ENCODE measurements around the gene C1QTNF3.
A peak's percentile ranks its signal among the peaks of the same experiment; 100 is the strongest.

C1QTNF3 gene

DNA sequence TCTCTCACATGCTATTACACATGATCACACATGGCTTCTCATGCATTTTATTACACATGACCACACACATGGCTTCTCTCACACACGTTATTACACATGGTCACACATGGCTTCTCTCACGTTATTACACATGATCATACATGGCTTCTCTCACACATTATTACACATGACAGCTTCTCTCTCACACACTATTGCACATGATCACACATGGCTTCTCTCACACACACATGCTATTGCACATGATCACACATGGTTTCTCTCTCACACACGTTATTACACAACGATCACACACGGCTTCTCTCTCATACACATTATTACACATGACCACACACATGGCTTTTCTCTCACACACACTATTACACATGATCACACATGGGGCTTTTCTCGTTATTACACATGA is 57.6 kb downstream of the C1QTNF3 start:
- no peak for DNase-seq

DNA sequence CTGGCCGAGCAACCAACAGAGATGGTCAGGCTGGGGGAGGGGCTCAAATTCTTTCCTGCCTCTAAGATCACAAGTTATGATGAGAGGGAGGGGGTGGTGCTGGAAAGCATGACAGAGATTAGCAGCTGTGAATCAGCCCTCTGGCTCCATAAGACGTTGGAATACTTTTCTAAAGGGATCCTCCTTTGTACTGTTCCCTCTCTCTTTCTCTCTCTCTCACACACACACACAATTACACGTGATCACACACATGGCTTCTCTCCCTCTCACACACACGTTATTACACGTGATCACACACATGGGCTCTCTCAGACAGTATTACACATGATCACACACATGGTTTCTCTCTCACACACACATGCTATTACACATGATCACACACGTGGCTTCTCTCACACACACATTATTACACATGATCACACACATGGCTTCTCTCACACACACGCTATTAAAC is 58.3 kb downstream of the C1QTNF3 start, which contains the start of gene SLC45A2:
TSS of gene SLC45A2 (minus strand) at position 23 of the 454 bp plus-strand sequence. CDS start 110 bp downstream, outside the sequence.
- DNase-seq: no peak

DNA sequence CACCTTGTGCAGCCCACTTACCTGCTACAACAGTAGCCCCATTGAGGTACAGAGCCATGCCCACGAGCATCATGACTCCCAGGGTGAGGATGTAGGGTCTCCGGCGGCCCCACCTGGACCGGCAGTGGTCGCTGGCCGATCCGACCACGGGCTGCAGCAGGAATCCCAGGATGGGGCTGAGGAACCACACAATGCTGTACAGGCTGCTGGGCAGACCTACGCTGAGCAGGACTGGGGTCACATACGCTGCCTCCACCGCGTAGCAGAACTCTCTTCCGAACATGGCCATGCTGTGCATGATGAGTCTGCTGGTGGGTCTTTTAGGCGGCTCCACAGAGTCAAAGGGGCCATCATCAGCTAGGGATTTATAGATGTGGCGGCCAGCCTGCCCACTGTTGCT is 58.8 kb downstream of the C1QTNF3 start:
- DNase-seq: no peak

DNA sequence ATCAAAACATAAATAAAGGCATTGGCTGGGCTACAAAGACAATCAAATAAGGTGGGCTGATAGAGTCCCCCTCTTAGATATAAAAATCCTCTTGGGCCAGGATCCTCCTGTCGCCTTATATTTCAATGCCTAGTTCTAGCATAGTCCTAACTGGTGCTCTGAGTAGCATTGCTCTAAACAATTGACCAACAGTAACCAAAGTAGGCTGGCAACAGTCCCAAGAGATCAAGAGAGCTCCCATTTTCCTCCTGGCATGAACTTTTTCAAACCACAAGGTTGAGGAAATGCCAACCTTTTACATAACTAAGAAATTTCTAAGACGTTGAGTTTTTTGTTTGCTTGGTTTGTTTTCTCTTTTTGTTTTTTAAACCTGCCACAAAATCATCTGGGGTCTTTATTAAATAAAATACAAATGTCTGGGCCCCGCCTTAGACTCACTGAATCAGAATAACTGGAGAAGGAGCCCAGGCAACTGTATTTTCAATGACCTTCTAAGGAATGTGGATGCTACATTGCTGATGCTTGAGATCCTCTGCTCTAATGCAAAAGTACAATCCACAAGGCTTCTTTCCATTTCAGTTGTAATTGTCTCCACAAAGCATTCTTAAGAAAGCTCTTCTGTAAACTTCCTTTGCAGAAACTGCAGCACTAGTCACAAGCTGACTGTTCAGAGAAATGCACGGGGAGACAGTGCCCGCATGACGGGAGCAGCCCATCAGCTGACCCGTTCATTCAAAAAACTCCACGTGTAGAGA is 61.4 kb downstream of the C1QTNF3 start:
- no peak for DNase-seq

DNA sequence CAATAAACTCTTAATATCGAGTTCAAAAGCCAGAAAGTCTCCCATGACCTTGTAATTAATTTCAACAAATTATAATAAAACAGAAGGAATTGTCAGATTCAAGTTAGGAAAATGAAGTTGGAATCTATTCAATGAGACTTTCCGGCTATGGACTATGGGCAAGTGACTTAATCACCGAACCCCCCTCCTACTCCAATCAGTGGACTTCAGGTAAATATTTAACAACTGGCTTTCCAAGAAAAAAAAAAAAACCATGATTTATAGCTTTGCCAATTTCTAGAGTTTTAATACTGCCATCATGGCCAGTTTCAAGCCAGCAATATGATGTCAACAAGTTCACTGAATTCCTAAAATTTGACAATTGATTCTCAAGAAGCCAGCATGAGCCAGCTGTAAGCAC is 63.0 kb downstream of the C1QTNF3 start:
- DNase-seq: no peak

DNA sequence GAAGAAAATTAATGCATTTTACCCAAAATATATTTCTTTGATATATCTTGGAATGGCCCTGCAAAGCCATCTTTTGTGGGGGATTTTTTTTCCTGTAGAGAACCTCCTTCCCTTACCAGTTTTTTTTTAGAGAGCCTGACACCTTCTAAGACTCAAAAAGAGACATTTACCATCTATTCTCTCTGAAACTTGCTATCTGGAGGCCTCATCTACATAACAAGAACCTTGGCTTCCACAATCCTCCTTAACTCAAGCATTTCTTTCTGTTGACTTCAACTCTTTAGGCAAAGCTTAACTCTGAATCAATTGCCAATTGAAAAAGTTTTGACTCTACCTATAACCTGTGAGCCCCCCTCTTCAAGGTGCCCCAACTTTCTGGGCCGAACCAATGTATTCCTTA is 64.7 kb downstream of the C1QTNF3 start:
- DNase-seq: no peak

DNA sequence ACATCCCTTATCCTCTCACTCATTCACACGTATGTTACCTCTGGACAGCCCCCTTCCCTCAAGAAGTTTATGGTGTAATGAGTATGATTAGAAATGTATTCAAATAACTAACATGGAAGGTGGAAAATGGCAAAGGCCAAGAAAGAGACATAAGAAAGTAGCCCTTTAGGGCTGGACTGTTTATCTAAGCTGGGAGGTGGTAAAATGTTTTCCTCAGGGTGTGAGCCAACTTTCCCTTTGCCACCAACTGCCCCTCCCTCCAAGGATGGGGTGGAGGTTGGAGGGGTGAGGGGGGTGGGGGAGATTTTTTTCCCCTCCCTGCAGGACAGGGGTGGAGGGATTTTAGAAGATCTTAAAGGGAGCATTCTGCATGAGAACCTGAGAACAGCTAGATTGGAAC is 66.7 kb downstream of the C1QTNF3 start:
- no peak for DNase-seq

DNA sequence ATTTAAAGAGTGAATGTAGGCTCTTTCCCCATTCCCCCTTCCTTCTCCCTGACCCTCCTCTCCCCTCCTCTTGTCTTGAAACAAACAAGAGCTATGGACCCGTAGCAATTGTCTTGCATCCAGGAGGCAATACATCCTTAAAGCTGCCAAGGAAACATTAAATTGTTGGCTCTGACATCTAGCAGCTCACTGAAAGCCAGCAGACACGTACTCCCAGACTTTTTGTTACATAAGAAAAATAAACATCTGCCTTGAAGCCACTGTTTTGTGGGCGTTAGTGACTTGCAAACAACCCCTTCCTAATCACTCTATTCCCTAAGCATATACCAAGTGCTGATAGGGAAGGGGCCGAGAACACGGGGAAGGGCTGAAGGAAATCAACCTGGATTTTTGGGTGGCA is 67.2 kb downstream of the C1QTNF3 start:
- DNase-seq: no peak

DNA sequence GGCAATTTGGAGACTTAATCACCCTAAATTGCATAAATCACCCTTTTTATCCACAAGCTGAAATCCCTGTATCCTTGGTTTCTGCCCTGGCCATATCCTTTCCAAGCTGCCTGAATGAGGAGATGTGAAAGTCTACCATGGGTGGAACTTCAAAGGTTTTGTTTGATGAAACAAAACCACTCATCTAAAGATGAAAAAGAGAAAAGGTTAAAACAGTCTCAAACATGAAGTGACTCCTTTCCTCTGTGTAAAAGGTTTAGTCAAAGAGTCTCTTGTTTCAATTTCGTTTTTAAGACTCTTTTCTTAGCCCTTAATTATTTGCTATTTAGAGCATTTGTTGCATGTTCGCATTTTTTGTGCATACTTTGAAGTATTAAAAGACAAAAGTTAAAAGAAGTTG is 69.7 kb downstream of the C1QTNF3 start:
- DNase-seq: peak; percentile 27

DNA sequence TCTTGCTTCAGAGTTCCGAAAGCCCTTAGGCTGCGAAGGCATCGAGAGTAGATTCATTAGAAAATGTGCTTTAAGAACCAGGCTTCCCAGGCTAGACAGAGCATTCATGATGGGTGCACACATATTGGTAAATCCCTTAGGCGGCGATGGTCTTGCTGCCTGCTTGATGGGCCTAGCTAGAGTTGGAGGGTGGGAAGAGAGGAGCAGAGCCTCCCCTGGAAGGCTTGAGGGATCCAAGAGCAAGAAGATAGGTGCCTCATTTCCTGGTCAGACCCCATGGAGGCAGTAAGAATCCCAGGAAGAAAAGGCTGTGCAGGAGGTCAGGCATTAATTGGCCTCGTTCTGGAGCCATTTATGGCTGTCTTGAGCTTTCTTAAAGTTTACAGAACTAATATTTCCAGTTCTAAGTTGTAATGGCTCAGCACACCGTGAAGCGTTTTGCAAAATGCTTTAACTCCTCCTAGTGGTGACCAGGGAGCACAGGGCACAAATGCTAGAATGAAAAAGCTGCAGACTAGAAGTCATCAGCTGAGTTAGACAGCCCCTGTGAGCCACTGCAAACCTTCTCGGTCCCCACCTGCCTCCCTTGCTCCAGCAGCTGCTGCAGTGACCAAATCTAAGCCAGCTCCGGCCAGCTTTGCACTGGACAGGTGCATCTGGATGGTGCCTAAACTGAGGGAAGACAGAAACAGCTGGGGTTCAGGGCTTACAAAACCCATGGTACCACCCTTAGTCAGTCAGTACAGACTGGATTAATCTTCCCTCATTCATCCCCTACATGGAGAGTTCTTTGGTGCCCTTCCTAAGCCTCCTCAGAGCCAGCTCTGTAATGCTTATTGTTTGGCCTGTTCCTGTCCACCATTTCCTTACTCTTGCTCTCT is 73.2 kb downstream of the C1QTNF3 start:
- DNase-seq: peak; percentile 36

DNA sequence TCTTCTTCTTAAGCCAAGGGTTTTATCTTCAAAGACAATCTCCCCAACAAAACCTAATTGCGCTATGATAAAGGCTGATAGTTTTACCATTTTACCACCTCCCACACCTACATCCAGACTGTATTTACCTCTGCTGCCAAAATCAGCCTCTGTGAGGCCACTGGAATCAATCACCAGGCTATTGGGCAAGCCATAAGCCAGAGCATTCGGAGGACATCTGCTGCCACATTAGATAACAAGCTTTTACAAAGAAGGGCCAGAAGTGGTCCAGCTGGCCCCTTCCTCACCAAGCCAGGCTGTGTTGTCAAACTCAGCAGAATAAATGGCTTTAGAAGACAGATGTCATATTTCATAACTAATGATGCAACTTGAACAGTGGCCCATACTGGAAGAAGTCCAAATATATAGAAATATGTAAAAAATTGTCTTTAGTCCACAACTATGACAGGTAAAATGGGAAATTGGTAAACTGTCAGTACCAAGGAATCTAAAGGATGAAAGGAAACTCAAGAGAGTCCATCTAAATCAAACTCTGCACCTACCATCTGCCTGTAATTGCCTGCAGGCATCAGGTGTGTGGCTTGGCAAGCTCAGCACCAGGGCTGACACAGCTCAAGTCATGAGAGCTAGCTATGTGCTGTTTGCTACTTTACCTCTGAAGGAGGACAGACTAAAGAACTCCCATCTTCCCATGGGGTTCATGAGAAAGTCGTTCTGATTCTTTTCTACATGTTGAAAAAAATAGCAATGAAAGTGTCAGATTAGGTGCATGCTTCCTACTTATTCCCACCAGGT is 74.6 kb downstream of the C1QTNF3 start:
- DNase-seq: no peak
